WERI-Rb-1 (cell line): ENCODE results near the gene PRLR.

ENCODE experiments used
- DNase-seq: peaks from one replicate; pipeline ENCODE4 v3.0.0-alpha.2; 2020
- H3K27ac ChIP-seq: fragments of 250-450 bp; sonication (Bioruptor Pico); 2 replicates; pipeline ENCODE4 v1.5.1; 2020; ENCODE audit warnings: mild to moderate bottlenecking, moderate library complexity
- H3K27me3 ChIP-seq: fragments of 250-450 bp; sonication (Bioruptor Pico); 2 replicates; pipeline ENCODE4 v1.5.1; 2021; ENCODE audit warnings: mild to moderate bottlenecking, low read depth, moderate library complexity; ENCODE audit not compliant: insufficient read depth, severe bottlenecking
- H3K36me3 ChIP-seq: fragments of 250-450 bp; sonication (Bioruptor Pico); 2 replicates; pipeline ENCODE4 v1.5.1; 2020; ENCODE audit warnings: mild to moderate bottlenecking, moderate library complexity
- H3K4me3 ChIP-seq: 2 replicates; pipeline ENCODE4 v1.5.1; 2011; ENCODE audit warnings: low read depth, mild to moderate bottlenecking, control low read depth, low read length
- H3K9me3 ChIP-seq: fragments of 250-450 bp; sonication (Bioruptor Pico); 2 replicates; pipeline ENCODE4 v1.5.1; 2021; ENCODE audit warnings: mild to moderate bottlenecking, moderate library complexity; ENCODE audit not compliant: severe bottlenecking
- CTCF ChIP-seq: IDR thresholded peaks from 2 replicates; pipeline ENCODE4 v1.5.1; 2011; ENCODE audit warnings: low read depth, mild to moderate bottlenecking, control low read depth, inconsistent platforms, low read length

Gene PRLR

GRCh38 chr5:35158204-35158603, 72.1 kb downstream of the PRLR start:
- H3K9me3 ChIP-seq = no peaks in the 10 kb centered on the region
- H3K27me3 ChIP-seq = peaks cover 78% of the 10 kb centered on the region
- no peak overlapping the region for H3K4me3 ChIP-seq
- H3K36me3 ChIP-seq = no peaks in the 10 kb centered on the region
- no peak for DNase-seq
- no peak for TF ChIP-seq CTCF
- H3K27ac ChIP-seq = no peak overlapping the region

- no peak for DNase-seq
- Histone ChIP-seq H3K4me3 (no peak overlapping the region), H3K27ac (no peak overlapping the region), H3K27me3 (peaks cover 71% of the 10 kb centered on the region), H3K36me3 (no peaks in the 10 kb centered on the region), H3K9me3 (no peaks in the 10 kb centered on the region)
- no peak for TF ChIP-seq CTCF
These were observed 76.8 kb downstream of the PRLR start for GRCh38 chr5:35153375-35153932.

- H3K27ac ChIP-seq = no peak overlapping the region
- peaks cover 67% of the 10 kb centered on the region for H3K27me3 ChIP-seq
- H3K4me3 ChIP-seq = no peak overlapping the region
- no peak for DNase-seq
- H3K36me3 ChIP-seq = no peaks in the 10 kb centered on the region
- no peaks in the 10 kb centered on the region for H3K9me3 ChIP-seq
- no peak for TF ChIP-seq CTCF
These were observed 77.6 kb downstream of the PRLR start for GRCh38 chr5:35152733-35153132.

GRCh38 chr5:35151146-35151920, 79.0 kb downstream of the PRLR start:
- TF ChIP-seq CTCF = no peak
- DNase-seq = no peak
- Histone ChIP-seq H3K27ac (no peak overlapping the region), H3K9me3 (no peaks in the 10 kb centered on the region), H3K27me3 (peaks cover 65% of the 10 kb centered on the region), H3K4me3 (no peak overlapping the region), H3K36me3 (no peaks in the 10 kb centered on the region)

- peaks cover 64% of the 10 kb centered on the region for H3K27me3 ChIP-seq
- no peak overlapping the region for H3K4me3 ChIP-seq
- TF ChIP-seq CTCF = no peak
- no peak for DNase-seq
- H3K27ac ChIP-seq = no peak overlapping the region
- no peaks in the 10 kb centered on the region for H3K9me3 ChIP-seq
- H3K36me3 ChIP-seq = no peaks in the 10 kb centered on the region
These were observed 81.2 kb downstream of the PRLR start for GRCh38 chr5:35149041-35149440.
